GF-D8 (cell line): Measurements from ENCODE around the gene IL17RB.
A peak's percentile ranks its signal among the peaks of the same experiment; 100 is the strongest.

ENCODE experiments used
- DNase-seq: peaks from one replicate; lab custom pipeline; 2025; lab: John Stamatoyannopoulos, UW

Gene IL17RB

GRCh38 chr3:53863145-53863544 lies 16.8 kb downstream of the IL17RB start:
- no peak for DNase-seq

GRCh38 chr3:53865732-53866499 lies 19.5 kb downstream of the IL17RB start:
- DNase-seq: no peak

GRCh38 chr3:53880396-53881345 lies 34.3 kb downstream of the IL17RB start:
- no peak for DNase-seq

- DNase-seq: peak; percentile 64
Measured at GRCh38 chr3:53881691-53882593, 35.6 kb downstream of the IL17RB start, which contains the start of gene ACTR8. Gene ACTR8, minus strand, starts transcription at chr3:53882152. Its CDS starts 51 bp downstream, at chr3:53882101.

GRCh38 chr3:53883008-53883407 lies 36.6 kb downstream of the IL17RB start:
- DNase-seq: no peak

GRCh38 chr3:53884623-53885022 lies 38.3 kb downstream of the IL17RB start:
- no peak for DNase-seq

- no peak for DNase-seq
Measured at GRCh38 chr3:53885239-53885638, 38.9 kb downstream of the IL17RB start.

- no peak for DNase-seq
Measured at GRCh38 chr3:53887446-53887845, 41.1 kb downstream of the IL17RB start.

GRCh38 chr3:53888232-53888631 lies 41.9 kb downstream of the IL17RB start:
- no peak for DNase-seq

- DNase-seq: no peak
Measured at GRCh38 chr3:53890726-53891475, 44.5 kb downstream of the IL17RB start.

- peak; percentile 96 for DNase-seq
Measured at GRCh38 chr3:53891497-53892285, 45.3 kb downstream of the IL17RB start, which contains the start of gene SELENOK. Gene SELENOK, minus strand, starts transcription at chr3:53891859.

- DNase-seq: no peak
Measured at GRCh38 chr3:53892286-53892637, 45.9 kb downstream of the IL17RB start.

GRCh38 chr3:53899750-53900149 lies 53.4 kb downstream of the IL17RB start:
- no peak for DNase-seq

GRCh38 chr3:53900666-53901331 lies 54.4 kb downstream of the IL17RB start:
- no peak for DNase-seq

- no peak for DNase-seq
Measured at GRCh38 chr3:53902067-53902466, 55.7 kb downstream of the IL17RB start.

- no peak for DNase-seq
Measured at GRCh38 chr3:53902711-53903110, 56.3 kb downstream of the IL17RB start.

- no peak for DNase-seq
Measured at GRCh38 chr3:53913401-53913800, 67.0 kb downstream of the IL17RB start.
